Neural cell (in vitro differentiated cells): ENCODE data around the gene KRTAP4-6. TPM values are rescaled to one million over a fixed set of nuclear protein-coding genes. Genes with fewer than 3 reads are reported as not detected.
"Not testable (repeated sequence)": the region's sequence is repeated elsewhere in the genome, so short reads cannot be mapped to it uniquely, and the experiment has no call there.

Experiments
- H2AFZ ChIP-seq: fragments of 200-600, 300-800 bp; sonication (generic), shearing (Covaris generic); 2 replicates; pipeline ENCODE4 v1.6.0; 2014; ENCODE audit warnings: low read depth, mild to moderate bottlenecking, antibody characterized with exemption, low read length, moderate library complexity
- H3F3A ChIP-seq: fragments of 200-600 bp; shearing (Covaris generic); 2 replicates; pipeline ENCODE4 v1.6.1; 2016; ENCODE audit warnings: mild to moderate bottlenecking, moderate library complexity, mixed read lengths, antibody characterized with exemption, low read length; ENCODE audit not compliant: insufficient read depth, poor library complexity, severe bottlenecking
- H3K27ac ChIP-seq: fragments of 200-600, 300-800 bp; sonication (generic), shearing (Covaris generic); 2 replicates; pipeline ENCODE4 v1.5.1; 2014; ENCODE audit warnings: mild to moderate bottlenecking, low read length, moderate library complexity
- H3K27me3 ChIP-seq: fragments of 300-800, 200-600 bp; sonication (generic), shearing (Covaris generic); 2 replicates; pipeline ENCODE4 v1.6.0; 2014; ENCODE audit warnings: mild to moderate bottlenecking, low read depth, low read length, moderate library complexity; ENCODE audit not compliant: insufficient read depth
- H3K36me3 ChIP-seq: fragments of 300-800, 200-600 bp; sonication (generic), shearing (Covaris generic); 2 replicates; pipeline ENCODE4 v1.5.1; 2014; ENCODE audit warnings: mild to moderate bottlenecking, antibody characterized with exemption, low read length, moderate library complexity; ENCODE audit not compliant: insufficient read depth
- H3K4me2 ChIP-seq: fragments of 300-800, 200-600 bp; sonication (generic), shearing (Covaris generic); 2 replicates; pipeline ENCODE4 v1.6.0; 2014; ENCODE audit warnings: mild to moderate bottlenecking, low read length
- H3K4me3 ChIP-seq: fragments of 300-800, 200-600 bp; sonication (generic), shearing (Covaris generic); 2 replicates; pipeline ENCODE4 v1.5.1; 2014; ENCODE audit warnings: mild to moderate bottlenecking, low read length, moderate library complexity
- H3K79me2 ChIP-seq: fragments of 200-600 bp; shearing (Covaris generic); replicated peaks from 2 replicates; pipeline ENCODE4 v1.6.0; 2014; ENCODE audit warnings: mild to moderate bottlenecking, low read length, moderate library complexity; ENCODE audit not compliant: insufficient read depth
- H3K9ac ChIP-seq: fragments of 300-800, 200-600 bp; sonication (generic), shearing (Covaris generic); 2 replicates; pipeline ENCODE4 v1.6.1; 2016; ENCODE audit warnings: mild to moderate bottlenecking, low read length, mixed read lengths
- H3K9me2 ChIP-seq: fragments of 200-600 bp; shearing (Covaris generic); 2 replicates; pipeline ENCODE4 v1.6.1; 2016; ENCODE audit warnings: mild to moderate bottlenecking, low read length, mixed read lengths; ENCODE audit not compliant: insufficient read depth
- H3K9me3 ChIP-seq: fragments of 200-600, 300-800 bp; sonication (generic), shearing (Covaris generic); 2 replicates; pipeline ENCODE4 v1.6.1; 2016; ENCODE audit warnings: mild to moderate bottlenecking, mixed run types, low read length, moderate library complexity, mixed read lengths
- H4K20me1 ChIP-seq: fragments of 200-600 bp; shearing (Covaris generic); 2 replicates; pipeline ENCODE4 v1.6.1; 2016; ENCODE audit warnings: mild to moderate bottlenecking, mixed run types; ENCODE audit not compliant: insufficient read depth
- CTCF ChIP-seq: fragments of 450-650 bp; IDR thresholded peaks from 2 replicates; pipeline ENCODE4 v1.5.1; 2014; ENCODE audit warnings: antibody characterized with exemption, mild to moderate bottlenecking, moderate library complexity; ENCODE audit not compliant: poor library complexity, severe bottlenecking
- EP300 ChIP-seq: fragments of 450-650 bp; conservative IDR thresholded peaks from 2 replicates; pipeline ENCODE4 v1.6.1; 2014; ENCODE audit warnings: antibody characterized with exemption, mild to moderate bottlenecking, moderate library complexity; ENCODE audit not compliant: poor library complexity, severe bottlenecking
- EZH2 ChIP-seq: fragments of 200-600, 300-800 bp; shearing (Covaris generic), sonication (generic); IDR thresholded peaks from 2 replicates; pipeline ENCODE4 v1.6.1; 2014; ENCODE audit warnings: antibody characterized with exemption, low read length, borderline replicate concordance, mild to moderate bottlenecking; ENCODE audit not compliant: insufficient read depth, poor library complexity, severe bottlenecking
- MXI1 ChIP-seq: fragments of 450-650 bp; conservative IDR thresholded peaks from 2 replicates; pipeline ENCODE4 v1.6.1; 2014; ENCODE audit warnings: antibody characterized with exemption, mild to moderate bottlenecking; ENCODE audit not compliant: poor library complexity, severe bottlenecking
- POLR2AphosphoS5 ChIP-seq: IDR thresholded peaks from 2 replicates; pipeline ENCODE4 v1.6.1; 2012
- RAD21 ChIP-seq: fragments of 450-650 bp; conservative IDR thresholded peaks from 2 replicates; pipeline ENCODE4 v1.6.1; 2014; ENCODE audit warnings: antibody characterized with exemption, mild to moderate bottlenecking, moderate library complexity
- REST ChIP-seq: IDR thresholded peaks from 2 replicates; pipeline ENCODE4 v1.6.1; 2012; ENCODE audit warnings: borderline replicate concordance
- SMC3 ChIP-seq: fragments of 450-650 bp; conservative IDR thresholded peaks from 2 replicates; pipeline ENCODE4 v1.6.1; 2014; ENCODE audit warnings: antibody characterized with exemption, mild to moderate bottlenecking, moderate library complexity; ENCODE audit not compliant: poor library complexity
- TAF1 ChIP-seq: IDR thresholded peaks from 2 replicates; pipeline ENCODE4 v1.6.1; 2012; ENCODE audit warnings: low read depth
- polyA plus RNA-seq: library from polyadenylated mRNA; depleted of rRNA; stranded (reverse); fragments of >200 nt; gene quantifications from 2 replicates; pipeline ENCODE4 v1.2.3, GENCODE V29; 2014

KRTAP4-6 gene
- polyA plus RNA-seq, 1 donor from 2014 or later = not detected

DNA sequence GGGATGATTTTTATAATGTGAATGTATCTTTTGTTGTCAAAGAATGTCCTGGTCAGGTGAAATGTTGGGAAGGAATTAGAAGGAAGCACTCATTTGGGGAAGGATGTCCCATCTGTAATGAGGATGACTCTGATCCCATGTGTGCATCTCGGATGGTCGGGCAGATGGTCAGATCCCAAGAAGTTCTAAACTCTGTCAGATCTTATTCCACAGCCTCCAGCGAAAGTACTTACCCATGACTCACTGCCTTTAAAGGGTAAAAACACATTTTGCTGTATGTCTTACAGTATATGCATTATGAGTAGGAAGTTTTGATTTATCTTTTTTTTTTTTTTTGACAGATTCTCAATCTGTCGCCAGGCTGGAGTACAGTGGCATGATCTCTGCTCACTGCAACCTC is 21.6 kb downstream of the KRTAP4-6 start:
- Histone ChIP-seq H3K4me2 (no peak overlapping the region), H4K20me1 (no peaks in the 10 kb centered on the region), H3K27me3 (no peaks in the 10 kb centered on the region), H3K4me3 (no peak overlapping the region), H3K27ac (no peak overlapping the region), H2AFZ (no peak overlapping the region), H3F3A (no peaks in the 10 kb centered on the region), H3K9me3 (no peaks in the 10 kb centered on the region), H3K9me2 (no peaks in the 10 kb centered on the region), H3K9ac (no peak overlapping the region), H3K79me2 (no peaks in the 10 kb centered on the region), H3K36me3 (no peaks in the 10 kb centered on the region)
- no peak for TF ChIP-seq REST
- TF ChIP-seq MXI1 = no peak
- no peak for TF ChIP-seq EP300
- no peak for TF ChIP-seq TAF1
- TF ChIP-seq EZH2 = no peak
- TF ChIP-seq RAD21 = no peak
- TF ChIP-seq CTCF = no peak

DNA sequence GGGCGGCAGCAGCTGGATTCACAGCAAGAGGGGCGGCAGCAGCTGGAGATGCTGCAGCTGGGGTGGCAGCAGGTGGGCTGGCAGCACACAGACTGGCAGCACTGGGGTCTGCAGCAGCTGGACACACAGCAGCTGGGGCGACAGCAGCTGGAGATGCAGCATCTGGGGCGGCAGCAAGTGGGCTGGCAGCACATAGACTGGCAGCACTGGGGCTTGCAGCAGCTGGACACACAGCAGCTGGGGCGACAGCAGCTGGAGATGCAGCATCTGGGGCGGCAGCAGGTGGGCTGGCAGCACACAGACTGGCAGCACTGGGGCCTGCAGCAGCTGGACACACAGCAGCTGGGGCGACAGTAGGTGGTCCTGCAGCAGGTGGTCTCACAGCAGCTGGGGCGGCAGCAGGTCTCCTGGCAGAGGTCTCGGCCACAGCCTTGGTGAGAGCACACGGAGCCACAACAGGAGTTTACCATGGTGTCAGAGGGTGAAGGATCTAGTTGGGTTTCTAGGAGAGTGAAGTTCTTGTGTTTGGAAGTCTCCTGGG is 22.4 kb downstream of the KRTAP4-6 start, which contains the start of gene KRTAP4-11:
KRTAP4-11 (minus strand) TSS at position 528 of the 541 bp plus-strand sequence; CDS start at position 470, 58 bp downstream.
- not testable (repeated sequence) for H3K4me2 ChIP-seq, H3K27me3 ChIP-seq, H3K9ac ChIP-seq, H3K36me3 ChIP-seq, H3F3A ChIP-seq, H3K79me2 ChIP-seq, H3K9me2 ChIP-seq, H3K27ac ChIP-seq, H2AFZ ChIP-seq, H3K4me3 ChIP-seq, H3K9me3 ChIP-seq, H4K20me1 ChIP-seq

- Histone ChIP-seq H3K4me3 (no peak overlapping the region), H3F3A (no peaks in the 10 kb centered on the region), H3K9ac (no peak overlapping the region), H3K79me2 (no peaks in the 10 kb centered on the region), H3K9me3 (no peaks in the 10 kb centered on the region), H2AFZ (no peak overlapping the region), H3K9me2 (no peaks in the 10 kb centered on the region), H3K36me3 (no peaks in the 10 kb centered on the region), H3K27ac (no peak overlapping the region), H4K20me1 (no peaks in the 10 kb centered on the region), H3K27me3 (no peaks in the 10 kb centered on the region), H3K4me2 (no peak overlapping the region)
- TF ChIP-seq POLR2AphosphoS5 = no peak
- TF ChIP-seq TAF1 = no peak
- TF ChIP-seq EZH2 = no peak
- TF ChIP-seq SMC3 = no peak
- no peak for TF ChIP-seq MXI1
- no peak for TF ChIP-seq CTCF
- TF ChIP-seq EP300 = no peak
Measured at GRCh38 chr17:41116297-41116696, 24.0 kb downstream of the KRTAP4-6 start.
